ENCODE results near the gene TIPARP. TPM values are rescaled to one million over a fixed set of nuclear protein-coding genes. Genes with fewer than 3 reads are reported as not detected.

Gene TIPARP
- total and polyA plus RNA-seq, 4 donors = 4.4 to 13.6 (median 8.8) TPM

DNA sequence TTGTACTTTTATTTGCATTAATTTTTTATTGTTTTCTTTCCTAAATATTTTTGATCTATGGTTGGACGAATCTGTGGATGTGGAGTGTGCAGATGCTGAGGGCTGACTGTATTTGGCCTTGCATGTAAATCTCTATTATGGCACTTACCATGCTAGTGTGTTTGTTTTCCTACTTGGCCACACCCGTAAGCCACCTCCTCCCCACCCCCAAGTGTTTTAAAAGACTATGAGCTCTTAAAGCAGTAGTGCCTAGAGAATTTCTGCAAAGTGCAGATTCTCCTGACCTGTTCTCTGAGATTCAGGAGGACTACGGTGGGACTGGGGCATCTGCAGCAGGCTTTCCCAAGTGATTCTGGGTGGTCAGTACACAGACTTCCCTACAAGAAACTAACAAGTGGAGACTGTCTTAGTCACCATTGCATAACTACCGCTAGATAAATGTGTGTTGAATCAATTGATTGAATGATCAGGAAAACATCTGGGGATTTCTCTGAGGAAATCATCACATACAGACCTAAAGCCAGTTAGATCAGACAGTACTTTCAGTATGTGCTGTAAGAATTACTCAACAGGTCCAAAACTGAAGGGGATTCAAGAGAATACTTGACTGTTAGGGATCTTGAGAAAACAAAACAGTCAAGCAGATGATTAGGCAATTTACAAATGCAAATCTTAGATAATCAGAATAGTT is 6.2 kb upstream of the TIPARP start:
- 33% methylated on average over 4 of the region's 4 CpGs for WGBS

DNA sequence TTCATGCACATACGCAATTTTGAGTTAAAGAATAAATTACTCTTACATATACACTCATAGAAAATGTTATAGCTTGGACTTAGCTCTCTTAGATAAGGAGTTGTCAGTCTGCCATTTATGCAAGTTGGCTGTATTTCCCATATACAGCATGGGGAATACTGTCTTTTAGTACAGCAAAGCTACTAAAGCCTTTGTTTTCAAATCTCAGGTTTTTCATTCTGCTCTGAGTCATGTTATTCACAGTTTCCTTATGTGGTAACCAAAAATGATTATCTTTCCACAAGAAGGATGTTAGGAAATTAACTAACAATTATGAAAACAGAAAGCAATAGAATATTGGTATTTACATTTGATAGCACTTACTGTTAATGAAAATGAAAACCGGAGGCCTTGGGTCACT is 4.3 kb upstream of the TIPARP start:
- no peak for DNase-seq (ENCODE audit: low spot score)
- 86% methylated on average over 2 of the region's 2 CpGs for WGBS
- H3K36me3 ChIP-seq (ENCODE audit: control insufficient read depth in 4 of 4, insufficient read depth in 3 of 4, low read depth in 1 of 4, low read length in 3 of 4) = no peaks in the 10 kb centered on the region

More for the DNA sequence above, 6.2 kb upstream of the TIPARP start:
- TF ChIP-seq MAX (IDR thresholded peaks at IDR 0.05) (peak; percentile 7), YY1 (IDR thresholded peaks at IDR 0.05) (no peak), HNF4A (conservative IDR thresholded peaks at IDR 0.05) (peak in 1 of 2 donors; percentile 7)
- H3K4me3 ChIP-seq (ENCODE audit: low read depth in 1 of 3, low read length in 3 of 3) = no peak overlapping the region
- H3K27me3 ChIP-seq (ENCODE audit: control insufficient read depth in 4 of 4, insufficient read depth in 4 of 4, low read length in 3 of 4) = no peaks in the 10 kb centered on the region
- H3K4me1 ChIP-seq (ENCODE audit: control insufficient read depth in 4 of 4, insufficient read depth in 4 of 4, low read length in 3 of 4) = peaks cover 5 to 19% (median 11%) of the 10 kb centered on the region in 4 donors
- H3K36me3 ChIP-seq (ENCODE audit: control insufficient read depth in 4 of 4, insufficient read depth in 3 of 4, low read depth in 1 of 4, low read length in 3 of 4) = no peaks in the 10 kb centered on the region
- H3K9ac ChIP-seq (ENCODE audit: low read depth in 1 of 2, low read length in 2 of 2) = peak overlapping the region in 1 of 2 donors; percentile 5
- DNase-seq (ENCODE audit: low spot score) = no peak
- H3K27ac ChIP-seq (ENCODE audit: low read depth in 1 of 2, low read length in 2 of 2) = no peak overlapping the region
- no peaks in the 10 kb centered on the region for H3K9me3 ChIP-seq (ENCODE audit: control insufficient read depth in 4 of 4, low read length in 3 of 4)

More for the DNA sequence above, 4.3 kb upstream of the TIPARP start:
- Histone ChIP-seq H3K9me3 (ENCODE audit: control insufficient read depth in 4 of 4, low read length in 3 of 4) (no peaks in the 10 kb centered on the region), H3K9ac (ENCODE audit: low read depth in 1 of 2, low read length in 2 of 2) (no peak overlapping the region), H3K27ac (ENCODE audit: low read depth in 1 of 2, low read length in 2 of 2) (no peak overlapping the region), H3K4me1 (ENCODE audit: control insufficient read depth in 4 of 4, insufficient read depth in 4 of 4, low read length in 3 of 4) (peaks cover 3 to 26% (median 8%) of the 10 kb centered on the region in 4 donors), H3K4me3 (ENCODE audit: low read depth in 1 of 3, low read length in 3 of 3) (no peak overlapping the region), H3K27me3 (ENCODE audit: control insufficient read depth in 4 of 4, insufficient read depth in 4 of 4, low read length in 3 of 4) (no peaks in the 10 kb centered on the region)
- TF ChIP-seq HNF4G (IDR thresholded peaks at IDR 0.05) (no peak), RXRA (IDR thresholded peaks at IDR 0.05) (no peak), SP1 (IDR thresholded peaks at IDR 0.05) (no peak), MAX (IDR thresholded peaks at IDR 0.05) (no peak), CTCF (IDR thresholded peaks at IDR 0.05; ENCODE audit: low read depth, low read length, missing input control) (no peak), NR2F2 (IDR thresholded peaks at IDR 0.05) (no peak), HNF4A (conservative IDR thresholded peaks at IDR 0.05) (no peak), JUND (IDR thresholded peaks at IDR 0.05) (no peak), FOXA1 (IDR thresholded peaks at IDR 0.05) (no peak), FOXA2 (IDR thresholded peaks at IDR 0.05) (no peak), GABPA (IDR thresholded peaks at IDR 0.05 in 1 of 2, conservative IDR thresholded peaks at IDR 0.05 in 1 of 2) (no peak), EGR1 (IDR thresholded peaks at IDR 0.05; ENCODE audit: low read depth in 2 of 2) (no peak), TAF1 (conservative IDR thresholded peaks at IDR 0.05) (no peak), RAD21 (IDR thresholded peaks at IDR 0.05) (no peak)
- TF ChIP-seq, protein P1, sequence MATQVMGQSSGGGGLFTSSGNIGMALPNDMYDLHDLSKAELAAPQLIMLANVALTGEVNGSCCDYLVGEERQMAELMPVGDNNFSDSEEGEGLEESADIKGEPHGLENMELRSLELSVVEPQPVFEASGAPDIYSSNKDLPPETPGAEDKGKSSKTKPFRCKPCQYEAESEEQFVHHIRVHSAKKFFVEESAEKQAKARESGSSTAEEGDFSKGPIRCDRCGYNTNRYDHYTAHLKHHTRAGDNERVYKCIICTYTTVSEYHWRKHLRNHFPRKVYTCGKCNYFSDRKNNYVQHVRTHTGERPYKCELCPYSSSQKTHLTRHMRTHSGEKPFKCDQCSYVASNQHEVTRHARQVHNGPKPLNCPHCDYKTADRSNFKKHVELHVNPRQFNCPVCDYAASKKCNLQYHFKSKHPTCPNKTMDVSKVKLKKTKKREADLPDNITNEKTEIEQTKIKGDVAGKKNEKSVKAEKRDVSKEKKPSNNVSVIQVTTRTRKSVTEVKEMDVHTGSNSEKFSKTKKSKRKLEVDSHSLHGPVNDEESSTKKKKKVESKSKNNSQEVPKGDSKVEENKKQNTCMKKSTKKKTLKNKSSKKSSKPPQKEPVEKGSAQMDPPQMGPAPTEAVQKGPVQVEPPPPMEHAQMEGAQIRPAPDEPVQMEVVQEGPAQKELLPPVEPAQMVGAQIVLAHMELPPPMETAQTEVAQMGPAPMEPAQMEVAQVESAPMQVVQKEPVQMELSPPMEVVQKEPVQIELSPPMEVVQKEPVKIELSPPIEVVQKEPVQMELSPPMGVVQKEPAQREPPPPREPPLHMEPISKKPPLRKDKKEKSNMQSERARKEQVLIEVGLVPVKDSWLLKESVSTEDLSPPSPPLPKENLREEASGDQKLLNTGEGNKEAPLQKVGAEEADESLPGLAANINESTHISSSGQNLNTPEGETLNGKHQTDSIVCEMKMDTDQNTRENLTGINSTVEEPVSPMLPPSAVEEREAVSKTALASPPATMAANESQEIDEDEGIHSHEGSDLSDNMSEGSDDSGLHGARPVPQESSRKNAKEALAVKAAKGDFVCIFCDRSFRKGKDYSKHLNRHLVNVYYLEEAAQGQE (IDR thresholded peaks at IDR 0.05) = no peak
- TF ChIP-seq, protein P2, sequence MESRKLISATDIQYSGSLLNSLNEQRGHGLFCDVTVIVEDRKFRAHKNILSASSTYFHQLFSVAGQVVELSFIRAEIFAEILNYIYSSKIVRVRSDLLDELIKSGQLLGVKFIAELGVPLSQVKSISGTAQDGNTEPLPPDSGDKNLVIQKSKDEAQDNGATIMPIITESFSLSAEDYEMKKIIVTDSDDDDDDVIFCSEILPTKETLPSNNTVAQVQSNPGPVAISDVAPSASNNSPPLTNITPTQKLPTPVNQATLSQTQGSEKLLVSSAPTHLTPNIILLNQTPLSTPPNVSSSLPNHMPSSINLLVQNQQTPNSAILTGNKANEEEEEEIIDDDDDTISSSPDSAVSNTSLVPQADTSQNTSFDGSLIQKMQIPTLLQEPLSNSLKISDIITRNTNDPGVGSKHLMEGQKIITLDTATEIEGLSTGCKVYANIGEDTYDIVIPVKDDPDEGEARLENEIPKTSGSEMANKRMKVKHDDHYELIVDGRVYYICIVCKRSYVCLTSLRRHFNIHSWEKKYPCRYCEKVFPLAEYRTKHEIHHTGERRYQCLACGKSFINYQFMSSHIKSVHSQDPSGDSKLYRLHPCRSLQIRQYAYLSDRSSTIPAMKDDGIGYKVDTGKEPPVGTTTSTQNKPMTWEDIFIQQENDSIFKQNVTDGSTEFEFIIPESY (IDR thresholded peaks at IDR 0.05) = no peak
